HEK293T (cell line): Measurements from ENCODE around the gene MYZAP.

Experiments
- BHLHE40 ChIP-seq: fragments of 450-650 bp; IDR thresholded peaks from 2 replicates; pipeline ENCODE4 v1.6.1; 2016; ENCODE audit warnings: mild to moderate bottlenecking, moderate library complexity, borderline replicate concordance
- FOXA1 ChIP-seq: fragments of 450-650 bp; IDR thresholded peaks from 2 replicates; pipeline ENCODE4 v1.6.1; 2016; ENCODE audit warnings: mild to moderate bottlenecking
- HDGF ChIP-seq: fragments of 450-650 bp; IDR thresholded peaks from 2 replicates; pipeline ENCODE4 v1.6.1; 2017; ENCODE audit warnings: antibody characterized with exemption, borderline replicate concordance
- SP1 ChIP-seq: fragments of 450-650 bp; IDR thresholded peaks from 2 replicates; pipeline ENCODE4 v1.6.1; 2017
- SUZ12 ChIP-seq: fragments of 450-650 bp; IDR thresholded peaks from 2 replicates; pipeline ENCODE4 v1.6.1; 2016; ENCODE audit warnings: mild to moderate bottlenecking
- TARDBP ChIP-seq: fragments of 450-650 bp; IDR thresholded peaks from 2 replicates; pipeline ENCODE4 v1.6.1; 2016

DNA sequence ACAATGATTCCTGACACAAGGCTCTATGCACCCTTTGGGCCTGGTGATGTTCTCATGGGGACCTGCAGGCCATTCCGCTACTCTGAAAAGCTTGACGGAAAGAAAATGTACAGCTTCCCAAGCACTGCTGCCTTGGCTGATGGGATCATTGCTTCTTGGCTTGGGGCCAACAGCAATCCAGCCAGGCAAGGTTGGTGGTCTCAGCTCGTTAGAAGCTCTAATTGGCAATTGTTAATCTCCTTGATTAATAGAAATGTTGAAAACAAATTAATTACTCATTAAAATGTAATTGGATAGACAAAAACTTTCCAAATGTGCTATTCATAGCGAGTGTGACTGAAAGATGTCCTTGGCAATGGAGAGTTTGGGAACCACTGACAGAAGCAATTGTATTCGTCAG lies 16.3 kb upstream of the MYZAP start:
- TF ChIP-seq SP1 (no peak), FOXA1 (no peak), TARDBP (no peak), BHLHE40 (no peak), HDGF (no peak), SUZ12 (no peak)
